GM18519 (cell line): Measurements from ENCODE around the gene GRIK1.

Experiments
- ATAC-seq: cut with Tn5 transposase; IDR thresholded peaks from one replicate; pipeline ENCODE4 v1.9.1; 2021; ENCODE audit warnings: mild to moderate bottlenecking, moderate library complexity; ENCODE audit not compliant: unreplicated experiment, low FRiP score

GRIK1 gene

DNA sequence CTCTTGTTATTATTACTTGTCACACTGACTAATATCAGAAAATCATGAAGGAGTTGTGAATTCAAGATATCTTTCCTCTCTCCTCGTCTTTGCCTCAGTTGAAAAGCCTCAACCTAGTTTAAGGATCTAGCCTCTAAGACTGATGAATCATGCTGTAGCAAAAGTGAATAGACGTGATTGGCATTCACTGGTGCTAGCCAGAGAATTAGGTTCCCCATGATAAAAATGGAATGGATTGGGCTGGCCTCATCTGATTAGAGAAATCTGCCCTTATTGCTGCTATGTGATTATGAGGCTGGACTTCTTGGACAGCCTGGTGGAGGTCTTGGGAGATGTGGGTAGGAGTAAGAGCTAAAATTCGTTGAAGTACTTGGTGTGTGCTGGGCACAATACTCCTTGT, 432.8 kb downstream of the GRIK1 start:
- ATAC-seq: no peak

DNA sequence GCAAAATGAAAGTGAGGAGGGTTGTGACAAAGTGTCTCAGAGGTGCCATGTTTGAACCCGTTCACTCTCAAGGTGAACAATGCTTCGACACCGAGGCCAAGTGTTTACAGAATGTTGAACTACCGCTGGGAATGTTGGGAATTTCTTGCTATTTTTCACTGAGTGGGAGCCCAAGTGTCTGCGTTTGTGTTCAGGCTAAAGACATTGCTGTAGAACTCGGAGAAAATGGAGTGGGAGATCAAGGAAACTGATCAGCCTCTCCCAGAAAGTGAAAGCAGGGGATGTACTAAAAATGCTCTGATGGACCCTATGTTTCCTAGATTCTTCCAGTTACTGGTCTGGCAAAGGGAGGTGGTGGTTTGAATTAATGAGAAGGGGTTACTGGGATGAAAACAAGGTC, 433.6 kb downstream of the GRIK1 start:
- ATAC-seq: no peak

DNA sequence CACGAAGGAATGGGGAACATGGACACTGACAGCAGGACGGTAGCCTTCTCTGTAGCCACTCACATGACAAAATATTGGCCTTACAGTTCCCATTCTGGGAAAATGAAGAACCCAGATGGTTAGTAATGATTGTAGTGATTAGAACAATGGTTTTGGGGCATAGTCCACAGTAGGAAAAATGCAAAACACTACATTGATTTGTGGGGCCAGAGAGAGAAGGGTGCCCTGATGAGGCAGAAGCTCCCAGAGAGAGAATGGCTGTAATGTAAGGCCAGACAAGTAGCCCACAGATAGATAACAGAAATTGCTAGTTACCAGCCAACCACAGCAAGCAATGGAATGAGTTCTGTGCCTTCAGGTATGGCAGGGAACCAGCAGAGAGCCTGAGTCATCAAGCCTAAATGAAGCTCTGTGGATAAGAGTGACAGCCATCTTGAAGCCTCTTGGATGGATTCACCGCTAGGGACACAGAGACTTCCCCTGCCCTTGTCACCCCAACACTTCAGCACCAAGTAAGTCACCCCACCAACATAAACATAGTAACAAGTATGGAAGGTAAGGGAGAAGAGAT, 435.0 kb downstream of the GRIK1 start:
- ATAC-seq: no peak

DNA sequence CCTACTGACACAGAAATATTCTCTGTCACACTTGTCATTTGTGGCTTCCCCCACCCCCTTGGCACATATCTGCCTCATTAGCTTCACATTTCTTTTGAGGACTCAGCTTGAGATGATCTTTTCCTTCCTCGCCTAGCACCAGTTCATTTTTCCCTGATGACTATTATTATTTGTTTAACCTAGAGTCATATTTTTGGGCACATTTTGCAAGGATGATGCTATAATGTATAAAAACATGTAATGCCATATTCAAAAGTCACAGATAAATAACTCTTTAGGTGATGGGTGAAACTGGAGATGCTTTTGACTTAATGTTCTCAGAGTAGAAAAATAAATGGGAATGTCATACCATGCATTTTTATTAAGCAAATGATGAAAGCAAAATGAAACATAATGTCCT, 438.3 kb downstream of the GRIK1 start:
- no peak for ATAC-seq

DNA sequence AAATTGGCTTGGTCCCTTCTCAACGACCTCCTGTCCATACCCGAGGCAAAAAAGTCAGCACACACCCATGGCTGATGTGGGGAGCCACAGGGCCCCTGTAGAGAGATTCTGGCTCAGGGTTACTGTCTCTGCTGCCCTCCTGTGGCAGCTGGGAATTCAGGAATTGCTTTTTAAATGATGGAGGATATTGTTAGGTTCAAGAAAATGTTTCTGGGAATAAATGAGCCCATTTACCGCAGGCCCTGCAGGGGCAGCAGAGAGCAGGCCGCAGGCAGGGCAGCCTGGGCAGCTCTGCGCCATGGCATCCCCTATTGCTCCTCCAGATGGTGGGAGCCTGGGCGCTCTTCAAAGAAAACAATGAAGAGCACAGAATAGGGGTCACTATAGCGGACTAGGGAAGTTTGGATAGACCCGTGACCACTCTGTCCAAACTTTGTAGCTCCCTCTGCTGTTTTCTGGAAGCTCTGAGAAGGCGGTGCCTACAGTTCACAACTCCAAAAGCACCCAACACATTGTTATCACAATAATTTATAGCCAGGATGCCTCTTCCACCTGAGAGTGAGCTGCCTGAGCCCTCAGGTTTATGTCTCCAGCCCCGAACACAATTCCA, 440.0 kb downstream of the GRIK1 start:
- no peak for ATAC-seq

DNA sequence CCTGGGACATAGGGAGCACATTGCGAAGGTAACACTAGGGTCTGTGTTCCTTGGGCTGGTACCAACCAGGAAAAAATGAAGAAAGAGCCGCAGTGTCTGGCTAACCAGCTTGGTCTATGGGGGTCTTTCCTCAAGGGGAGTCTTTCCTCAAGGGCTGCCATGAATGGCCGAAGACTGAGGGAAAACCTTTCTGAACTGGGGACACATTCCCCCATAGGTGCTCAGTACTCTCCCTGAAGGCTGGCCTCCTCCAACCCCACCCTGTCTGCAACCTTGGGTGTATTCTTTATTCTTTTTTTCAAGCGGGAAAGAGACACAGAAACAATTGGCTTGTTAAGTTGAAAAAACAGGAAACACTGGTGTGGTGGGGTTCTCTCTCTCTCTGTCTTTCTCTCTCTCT, 440.6 kb downstream of the GRIK1 start:
- no peak for ATAC-seq

DNA sequence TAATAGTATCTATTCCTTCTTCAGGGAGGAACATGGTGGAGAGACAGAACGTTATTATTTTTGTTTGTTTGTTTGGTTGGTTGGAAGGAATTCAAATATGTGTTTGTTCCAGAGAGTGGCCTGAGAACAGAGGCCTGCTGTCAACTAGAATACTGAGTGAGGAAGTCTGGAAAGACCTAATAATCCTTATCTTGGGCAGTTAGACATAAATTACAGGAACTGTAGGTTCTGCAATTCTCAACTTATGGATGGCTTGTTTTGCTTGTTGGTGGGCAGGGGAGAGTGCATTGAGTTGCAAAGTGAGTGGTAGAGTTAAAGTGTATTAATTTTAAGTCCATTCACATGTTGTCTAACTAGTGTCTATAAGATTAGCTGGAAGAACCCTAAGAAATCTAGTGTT, 443.5 kb downstream of the GRIK1 start:
- no peak for ATAC-seq

DNA sequence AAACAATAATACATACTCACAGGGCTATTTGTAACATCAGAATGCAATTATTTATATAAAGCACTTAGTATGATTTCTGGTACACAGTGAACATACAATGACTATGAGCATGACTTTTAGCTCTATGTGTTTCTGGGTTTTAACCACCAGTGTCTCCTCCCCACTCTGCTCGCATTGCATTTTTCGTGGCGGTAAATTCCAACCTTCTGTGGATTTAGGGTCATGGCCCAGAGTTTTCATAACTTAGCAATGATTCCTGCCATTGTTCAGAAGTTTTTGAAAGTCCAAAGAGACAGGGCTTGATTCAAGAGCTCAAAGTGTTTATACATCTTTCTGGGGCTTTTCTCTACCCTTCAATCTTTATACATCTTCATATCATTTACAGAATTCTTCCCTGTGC, 449.8 kb downstream of the GRIK1 start:
- no peak for ATAC-seq

DNA sequence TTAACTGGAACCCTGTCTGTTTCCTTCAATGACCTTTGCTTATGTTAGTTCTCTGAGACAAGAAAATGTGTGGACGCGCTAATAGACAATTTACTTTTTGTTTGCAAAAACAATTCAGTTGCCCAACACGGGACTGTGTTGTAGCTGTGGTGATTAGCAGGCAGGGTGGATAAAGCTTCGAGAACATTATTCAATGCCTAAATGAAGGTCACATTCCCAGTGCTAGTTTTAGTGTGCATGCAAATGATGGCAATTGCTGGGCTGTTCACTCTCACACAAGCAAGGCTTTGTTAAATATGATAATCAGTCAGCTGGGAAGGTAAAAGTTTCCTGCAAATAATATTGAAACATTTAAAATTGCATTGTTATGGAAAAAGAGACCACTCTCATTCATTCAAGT, 452.6 kb downstream of the GRIK1 start:
- ATAC-seq: no peak
